Regular cardiac myocyte (primary cell): Measurements from ENCODE around the gene BPIFB3. TPM values are rescaled to one million over a fixed set of nuclear protein-coding genes. Genes with fewer than 3 reads are reported as not detected.

ENCODE experiments used
- total RNA-seq: library from RNA; depleted of rRNA; stranded (reverse); fragments of >200 nt; gene quantifications from 2 replicates; pipeline ENCODE4 v1.2.3, GENCODE V29; 2014

BPIFB3 gene
- total RNA-seq: not detected in 2 replicates

DNA sequence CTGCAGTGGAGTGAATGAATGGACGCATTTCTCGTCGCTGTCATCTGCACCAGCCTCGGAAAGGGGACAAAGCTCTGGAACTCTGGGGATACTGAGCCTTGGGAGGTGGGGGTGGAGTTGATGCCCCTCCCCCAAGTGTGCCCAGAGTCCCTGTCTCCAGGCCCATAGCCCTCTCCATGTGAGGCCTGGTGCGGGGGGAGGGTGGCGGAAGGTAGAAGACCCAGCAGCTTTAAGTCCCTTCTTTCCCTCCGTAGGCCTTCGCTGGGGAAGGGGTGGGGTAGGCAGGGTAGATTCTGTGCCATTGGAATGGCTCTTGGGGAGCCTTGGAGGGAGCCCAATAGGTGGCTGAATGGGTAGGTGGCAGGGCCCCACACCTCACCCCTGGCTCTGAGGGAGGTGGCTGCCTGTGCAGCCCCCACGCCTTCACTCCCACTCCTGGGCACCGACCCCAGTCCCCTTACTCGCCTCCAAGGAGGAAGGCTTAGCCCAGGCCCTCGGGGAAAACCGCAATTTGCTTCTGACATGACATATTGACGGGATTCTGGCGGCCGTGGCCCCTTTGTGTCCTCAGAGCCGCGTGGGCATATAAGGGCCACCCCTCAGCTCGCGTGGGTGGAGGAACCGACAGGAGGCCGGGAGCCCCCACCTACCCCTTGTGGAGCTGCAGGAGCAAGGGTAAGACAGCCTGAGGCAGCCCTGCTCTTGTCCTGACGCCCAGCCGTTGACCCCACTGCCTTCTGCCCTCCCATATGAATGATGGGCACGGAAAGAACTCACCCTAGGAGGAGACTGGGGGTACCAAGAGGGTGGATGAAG lies at the start of gene BPIFB3:
Gene BPIFB3 (plus strand): TSS at position 613 of the 816 bp plus-strand sequence. CDS start 1,533 bp downstream, outside the sequence.

DNA sequence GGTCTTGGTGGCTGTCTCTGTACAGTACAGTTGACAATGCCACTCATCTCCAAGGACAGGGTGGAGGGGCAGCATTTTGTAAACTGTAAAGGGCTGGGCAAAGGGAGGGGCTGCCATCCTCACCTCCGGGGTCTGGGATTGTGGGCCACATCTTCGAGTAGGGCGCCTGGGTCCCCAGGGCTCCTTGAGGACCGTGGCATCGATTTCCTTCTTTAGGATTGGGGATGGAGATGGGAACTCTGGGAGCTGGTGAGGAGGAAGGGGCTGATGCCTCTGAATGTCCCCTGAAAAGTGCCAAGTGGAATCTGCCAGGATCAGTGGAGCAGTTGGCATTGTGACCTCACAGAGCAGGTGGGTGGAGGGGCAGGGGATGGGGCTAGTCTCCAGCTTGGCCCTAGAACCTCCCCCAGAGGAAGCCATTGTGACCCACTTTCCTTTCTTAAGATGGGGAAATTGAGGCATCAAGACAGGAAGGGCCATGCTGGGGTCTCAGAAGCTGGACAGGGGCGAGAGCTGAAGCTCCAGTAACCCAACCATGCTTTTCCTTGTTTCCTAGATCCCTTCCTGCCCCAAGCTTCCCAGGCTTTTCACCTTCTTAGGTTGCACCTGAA lies 49.5 kb upstream of the BPIFB3 start, which contains the start of gene SUN5:
Gene SUN5 (minus strand): TSS at position 293 of the 611 bp plus-strand sequence. CDS start 93 bp downstream, at position 200.

GRCh38 chr20:33007376-33008335 lies 46.0 kb upstream of the BPIFB3 start, which contains the start of gene BPIFB2:
Gene BPIFB2, plus strand, starts transcription at chr20:33007704. Its CDS starts 871 bp downstream, at chr20:33008575.

GRCh38 chr20:33031531-33031930 lies 22.2 kb upstream of the BPIFB3 start, which contains the start of gene BPIFB6:
Gene BPIFB6, plus strand, starts transcription at chr20:33031648. Its CDS starts 0 bp downstream, at chr20:33031648.

DNA sequence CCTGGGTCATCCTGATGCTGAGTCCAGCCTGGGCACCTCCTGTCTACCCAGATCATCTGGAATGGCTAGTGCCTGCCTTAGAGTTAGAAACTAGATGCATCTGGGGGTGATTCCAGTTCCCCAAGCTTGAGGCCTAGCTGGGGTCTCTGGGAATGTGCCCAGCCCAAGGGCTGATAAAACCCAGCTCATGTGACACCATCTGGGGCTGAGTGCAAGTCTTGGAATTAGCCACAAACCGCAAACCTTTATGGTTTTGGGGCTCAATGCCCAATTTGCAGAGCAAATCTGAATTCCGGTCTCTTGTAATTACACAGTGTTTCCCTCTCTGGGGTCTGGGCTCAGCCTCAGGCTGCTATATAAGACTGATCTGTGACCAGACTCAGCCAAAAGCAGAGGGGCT lies 25.6 kb downstream of the BPIFB3 start, which contains the start of gene BPIFB4:
Gene BPIFB4 (plus strand): TSS at position 385 of the 400 bp plus-strand sequence. CDS start 1,884 bp downstream, outside the sequence.

Other genes with a start within 250 kb of the BPIFB3 start
- gene MAPRE1, start 233.9 kb upstream of the BPIFB3 start, total RNA-seq: 86.0 and 160 TPM in 2 replicates
- gene EFCAB8, start 195.0 kb upstream of the BPIFB3 start, total RNA-seq: under 0.01 and 0.38 TPM in 2 replicates
- gene SUN5, start 49.5 kb upstream of the BPIFB3 start, total RNA-seq: not detected in 2 replicates
- gene BPIFB2, start 46.2 kb upstream of the BPIFB3 start, total RNA-seq: not detected in 2 replicates
- gene BPIFB6, start 22.3 kb upstream of the BPIFB3 start, total RNA-seq: not detected in 2 replicates
- not detected in 2 replicates for gene BPIFB4, start 25.7 kb downstream of the BPIFB3 start, total RNA-seq
- gene BPIFA2, start 114.3 kb downstream of the BPIFB3 start, total RNA-seq: not detected in 2 replicates
- not detected in 2 replicates for gene BPIFA3, start 163.4 kb downstream of the BPIFB3 start, total RNA-seq
- not detected in 2 replicates for gene BPIFA1, start 182.1 kb downstream of the BPIFB3 start, total RNA-seq
- not detected in 2 replicates for gene BPIFB1, start 229.3 kb downstream of the BPIFB3 start, total RNA-seq